NAMALWA (cell line): ENCODE results near the gene ANKRD9.

Experiments used
- DNase-seq: peaks from one replicate; pipeline ENCODE4 v3.0.0-alpha.2; 2015; ENCODE audit warnings: low spot score

The ANKRD9 gene

DNA sequence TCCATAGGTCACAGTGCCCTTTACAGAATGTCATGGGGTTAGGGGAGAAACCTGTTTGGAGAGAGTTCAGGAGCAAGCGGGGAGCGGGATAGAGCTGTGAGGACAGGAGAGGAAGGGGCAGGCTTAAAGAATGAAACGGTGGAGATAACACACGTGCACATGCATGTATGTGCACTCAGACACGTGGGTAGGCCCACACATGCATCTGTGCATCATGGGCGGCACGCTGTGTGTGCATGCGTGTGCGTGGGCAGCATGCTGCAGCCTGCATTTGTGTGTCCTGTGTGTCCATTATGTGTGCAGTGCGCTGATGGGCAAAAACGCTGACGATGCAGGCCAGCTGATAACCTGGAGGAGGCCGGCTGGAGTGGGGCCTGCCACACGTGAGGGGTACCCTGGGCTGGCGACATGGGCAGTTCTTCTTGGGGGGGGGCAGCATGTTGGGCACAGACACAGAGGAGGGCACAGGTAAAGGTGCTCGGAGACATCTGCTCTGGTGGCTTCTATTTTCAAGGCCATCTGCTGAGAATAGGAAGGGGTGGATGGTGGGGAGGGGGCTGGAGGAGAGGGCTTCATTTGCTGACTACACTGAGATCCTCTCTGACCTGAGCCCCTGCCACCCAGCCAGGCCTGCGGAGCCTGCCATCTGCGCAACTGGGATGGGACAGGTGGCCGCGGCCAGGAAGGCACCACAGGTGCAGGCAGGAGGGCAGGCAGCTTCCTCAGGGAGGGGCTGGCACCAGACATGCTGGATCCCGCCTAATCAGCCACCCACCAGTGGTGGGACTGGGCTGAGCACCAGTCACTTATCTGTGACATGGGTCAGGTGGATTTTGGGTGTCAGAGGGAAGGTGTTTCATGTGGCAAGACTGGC is 4.6 kb upstream of the ANKRD9 start:
- DNase-seq: no peak

DNA sequence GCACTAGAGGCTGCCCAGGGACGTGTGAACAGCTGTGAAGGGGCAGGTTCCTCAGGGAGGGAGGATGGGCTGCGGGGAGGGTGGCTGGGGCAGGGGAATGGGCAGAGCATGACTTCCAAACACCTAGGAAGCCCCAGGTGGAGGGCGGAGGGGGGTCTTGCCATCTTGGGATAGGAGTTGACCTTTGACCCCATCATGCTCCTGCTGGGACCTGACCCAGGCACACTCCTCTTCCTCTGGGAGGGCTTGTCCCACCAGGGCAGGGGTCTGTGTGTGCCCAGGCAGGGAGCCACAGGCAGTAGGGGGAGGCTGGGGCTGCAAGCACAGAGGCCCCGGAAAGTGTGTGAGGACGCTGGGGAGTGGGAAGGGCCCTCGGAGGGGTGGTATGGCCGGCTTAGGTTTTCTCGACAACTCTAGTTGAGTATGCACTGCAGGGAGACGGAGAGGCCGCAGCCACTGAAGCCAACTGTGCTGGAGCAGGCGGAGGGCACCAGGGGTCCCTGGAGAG is 3.3 kb upstream of the ANKRD9 start:
- no peak for DNase-seq

DNA sequence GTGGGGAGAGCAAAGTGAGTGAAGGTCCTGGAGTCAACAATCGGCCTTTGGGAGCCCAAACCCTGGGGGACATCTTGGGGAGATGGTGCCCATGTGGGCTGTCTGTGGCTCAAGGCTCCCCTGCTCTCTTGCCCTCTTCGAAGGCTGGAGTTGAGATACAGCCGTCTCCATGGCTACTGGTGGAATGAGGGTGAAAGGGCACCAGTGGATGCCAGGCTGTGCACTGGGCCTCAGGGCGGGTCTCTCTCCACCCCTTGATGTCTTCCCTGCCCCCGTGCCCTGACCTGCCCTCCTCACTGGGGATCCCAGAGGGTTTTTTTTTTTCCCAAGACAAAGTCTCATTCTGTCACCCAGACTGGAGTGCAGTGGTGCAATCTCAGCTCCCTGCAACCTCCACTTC is 2.0 kb upstream of the ANKRD9 start:
- DNase-seq: no peak

DNA sequence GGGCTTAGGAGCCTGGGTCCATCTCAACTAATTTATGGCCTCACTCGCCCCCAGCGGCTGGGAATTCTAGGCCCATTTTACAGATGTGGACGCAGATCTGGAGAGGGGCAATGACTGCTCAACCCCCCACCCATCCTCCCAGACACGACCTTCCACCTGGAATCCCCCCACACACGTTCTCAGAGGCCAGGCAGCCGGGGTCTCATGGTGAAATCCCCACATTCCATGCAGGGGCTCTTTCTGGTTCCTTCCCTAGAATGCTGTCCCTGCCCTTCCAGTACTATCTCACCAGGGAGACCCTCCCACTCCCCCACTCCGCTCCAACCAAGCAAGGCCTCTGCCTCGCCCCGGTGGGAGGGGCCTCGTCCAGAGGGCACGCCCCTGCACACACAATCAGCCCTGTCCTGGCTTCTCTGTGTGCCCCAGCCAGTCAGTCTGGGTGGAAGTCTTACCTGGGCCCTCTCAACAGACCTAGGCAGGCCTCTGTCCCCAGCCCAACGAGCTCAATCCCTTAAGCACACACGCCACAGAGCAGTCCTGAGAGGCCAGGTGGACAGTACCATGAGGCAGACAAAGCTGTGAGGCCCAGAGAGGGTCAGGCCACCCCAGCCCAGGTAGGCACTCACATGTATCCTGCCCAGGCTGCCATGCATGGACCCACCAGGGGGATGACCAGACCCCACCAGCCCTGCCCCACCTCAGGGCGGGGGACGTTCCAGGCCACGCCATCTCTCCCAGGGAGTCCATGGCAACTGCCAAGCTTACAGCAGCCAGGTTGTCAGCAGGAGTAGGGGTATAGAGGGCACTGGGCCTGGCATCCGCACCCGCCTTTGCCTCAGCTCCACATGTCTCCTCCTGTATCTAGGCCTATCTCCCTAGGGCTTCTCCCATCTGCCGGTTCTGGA is 1.3 kb upstream of the ANKRD9 start:
- peak; percentile 52 for DNase-seq

DNA sequence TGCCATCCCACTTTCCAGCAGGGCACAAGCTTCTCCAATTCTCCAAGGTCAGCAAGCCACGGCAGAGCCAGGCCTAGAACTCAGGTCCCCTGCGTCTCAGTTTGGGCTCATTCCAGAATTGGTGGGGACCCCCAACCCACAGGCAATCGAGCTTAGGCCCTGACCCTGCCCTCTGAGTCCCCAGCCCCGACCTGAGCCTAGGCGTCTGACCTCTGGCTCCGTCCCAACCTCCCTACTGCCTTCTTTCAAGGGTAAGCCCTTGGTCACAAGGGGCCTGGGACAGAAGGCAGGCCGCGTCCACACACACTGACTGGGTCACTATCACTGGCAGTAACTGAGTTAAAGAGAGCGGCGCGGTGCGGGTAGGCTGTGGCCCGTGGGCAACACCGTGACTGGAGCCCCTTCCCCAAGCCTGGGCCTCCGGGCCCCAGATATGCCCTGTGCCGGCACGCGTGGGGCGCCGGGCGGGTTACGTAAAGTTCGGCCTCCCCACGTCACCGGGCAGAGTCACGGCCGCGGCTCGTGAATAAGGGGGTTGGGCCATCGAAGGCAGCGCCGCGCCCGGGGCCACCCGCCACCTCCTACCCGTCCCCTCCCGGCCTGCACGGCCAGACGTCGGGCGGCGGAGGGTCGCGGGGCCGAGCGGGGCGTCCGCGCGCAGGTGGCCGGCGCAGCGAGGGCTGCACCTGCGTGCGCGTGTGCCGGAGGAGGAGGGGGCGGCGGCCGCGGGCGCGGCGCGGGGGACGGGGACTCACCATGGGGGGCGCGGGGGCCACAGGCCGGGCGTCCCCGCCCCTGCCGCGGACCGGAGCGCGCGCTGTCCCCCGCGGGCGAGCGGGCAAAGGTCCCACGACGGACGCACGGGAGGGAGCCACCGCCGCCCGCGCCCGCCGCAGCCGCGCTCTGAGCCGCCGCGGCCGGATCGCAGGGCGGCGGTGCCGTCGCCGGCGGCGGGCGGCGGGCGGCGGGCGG is 516 bp downstream of the ANKRD9 start:
- no peak for DNase-seq

DNA sequence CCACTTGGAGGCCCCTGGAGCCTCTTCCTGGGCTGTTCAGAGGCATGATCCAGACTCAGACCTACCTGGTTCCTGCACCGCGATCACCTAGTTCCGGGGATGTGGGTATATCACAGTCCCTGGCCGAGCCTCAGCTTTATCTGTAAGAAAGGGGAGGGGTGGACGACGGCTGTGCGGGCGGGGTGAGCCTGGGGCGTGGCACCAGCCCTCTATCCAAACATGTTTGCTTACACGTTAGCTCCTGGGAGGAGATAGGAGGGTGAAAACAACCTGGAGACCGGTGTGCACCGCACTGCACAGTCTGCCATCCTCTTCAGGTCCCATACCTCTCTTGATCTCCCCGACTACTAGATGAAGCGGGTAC is 1.2 kb downstream of the ANKRD9 start:
- DNase-seq: no peak

DNA sequence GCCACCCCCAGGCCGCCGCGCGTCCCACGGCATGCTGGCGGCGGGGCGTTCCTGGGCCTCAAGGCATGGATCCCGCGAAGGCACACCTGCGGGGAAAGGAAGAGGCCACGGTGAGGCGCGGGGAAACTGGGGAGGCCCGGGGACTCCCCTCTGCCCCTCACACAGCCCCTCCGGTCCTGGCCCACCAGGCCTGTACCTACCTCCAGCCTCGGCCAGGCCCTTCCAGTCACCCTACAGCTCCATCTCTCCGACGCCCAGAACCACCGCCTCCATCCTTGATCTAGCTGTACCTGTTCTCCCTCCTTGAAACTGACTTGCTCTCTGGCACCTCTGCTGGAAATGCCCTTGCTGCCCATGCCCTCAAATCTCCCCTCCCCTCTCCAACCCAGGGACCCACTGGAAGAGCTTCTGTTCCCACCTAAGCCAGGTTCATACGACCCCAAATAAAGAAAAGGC is 1.7 kb downstream of the ANKRD9 start:
- no peak for DNase-seq

DNA sequence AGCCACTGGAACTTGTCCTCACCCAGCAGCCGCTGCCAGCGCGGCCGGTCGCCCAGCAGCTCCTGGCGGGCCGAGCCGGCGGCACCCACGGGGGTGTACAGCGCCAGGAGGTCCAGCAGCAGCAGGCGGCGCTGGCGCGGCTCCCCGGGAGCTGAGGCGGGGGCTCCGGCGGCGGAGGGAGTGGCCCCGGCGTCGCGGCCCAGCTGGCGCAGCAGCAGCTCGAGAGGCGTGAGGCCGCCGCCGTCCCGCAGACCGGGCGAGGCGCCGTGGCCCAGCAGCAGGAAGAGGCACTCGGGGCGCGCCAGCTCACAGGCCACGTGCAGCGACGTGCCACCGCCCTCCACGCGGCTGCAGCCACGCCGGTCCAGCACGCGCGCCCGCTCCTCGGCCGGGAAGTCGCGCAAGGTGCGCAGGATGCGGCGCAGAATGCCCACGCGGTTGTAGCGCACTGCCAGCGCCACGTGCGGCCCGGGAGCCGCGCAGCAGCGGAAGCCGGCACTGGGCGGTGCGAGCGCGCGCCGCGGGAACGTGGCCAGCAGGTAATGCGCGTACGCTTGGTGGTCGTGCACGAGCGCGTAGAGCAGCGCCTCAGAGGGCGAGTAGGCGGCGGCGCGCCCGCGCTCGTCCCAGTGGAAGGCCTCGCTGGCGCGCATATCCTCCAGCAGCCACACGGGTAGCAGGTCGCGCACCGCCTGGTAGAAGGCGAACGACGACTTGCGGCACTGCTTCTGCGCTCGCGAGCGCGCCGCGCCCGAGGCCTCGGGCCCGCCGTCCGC is 2.3 kb downstream of the ANKRD9 start:
- no peak for DNase-seq

DNA sequence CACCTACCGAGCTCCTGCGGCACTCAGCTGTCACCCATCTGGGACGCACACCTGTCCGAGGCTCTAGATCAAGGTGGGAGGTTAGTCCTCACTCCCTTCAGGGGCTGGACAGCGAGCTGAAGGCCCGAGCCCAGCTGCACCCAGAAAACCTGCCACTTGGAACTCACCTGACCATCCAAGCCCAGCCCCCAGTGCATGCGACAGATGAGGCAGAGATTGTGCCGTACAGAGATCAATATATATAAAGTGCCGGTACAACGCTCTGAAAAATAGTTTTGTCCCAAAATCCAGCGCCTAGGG is 3.0 kb downstream of the ANKRD9 start:
- DNase-seq: no peak

DNA sequence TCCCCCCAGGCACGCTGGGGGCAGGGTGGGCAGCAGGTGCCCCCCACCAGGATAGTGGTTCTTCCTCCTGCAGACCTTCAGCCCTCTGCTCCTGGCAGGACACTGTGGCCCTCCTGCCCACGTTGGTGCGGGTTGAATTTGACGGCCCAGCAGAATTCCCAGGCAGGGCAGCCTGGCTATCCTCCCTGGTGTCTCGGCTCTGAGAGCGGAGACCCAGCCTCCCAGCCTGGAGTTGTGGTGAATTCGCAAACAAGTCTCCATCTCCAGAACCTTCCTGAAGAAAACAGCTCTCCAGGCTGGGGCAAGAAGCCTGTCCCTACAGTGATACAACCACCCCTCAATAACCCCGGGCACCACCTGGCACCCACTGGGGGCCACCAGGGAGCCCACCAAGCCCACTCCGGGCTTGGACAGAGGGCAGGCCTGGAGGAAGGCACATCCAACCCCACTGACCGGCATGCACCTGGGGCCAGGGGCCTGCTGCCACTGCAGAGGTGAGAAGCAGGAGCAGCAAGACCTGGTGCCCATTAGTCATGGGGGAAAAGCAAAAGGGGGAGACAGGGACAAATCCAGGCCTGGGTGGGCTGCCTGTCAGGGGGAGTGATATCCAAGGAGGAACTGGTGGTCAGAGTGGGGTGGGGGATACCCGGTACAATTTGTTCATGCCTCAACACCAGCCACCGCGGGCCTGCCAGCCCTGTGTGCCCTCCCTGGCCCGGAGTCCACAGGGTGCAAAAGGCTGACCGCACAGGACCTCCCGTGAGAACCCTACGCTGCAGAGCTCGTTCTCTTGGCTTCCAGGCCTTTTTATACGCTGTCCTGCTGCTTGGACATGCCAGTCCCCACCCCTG is 3.6 kb downstream of the ANKRD9 start:
- no peak for DNase-seq

DNA sequence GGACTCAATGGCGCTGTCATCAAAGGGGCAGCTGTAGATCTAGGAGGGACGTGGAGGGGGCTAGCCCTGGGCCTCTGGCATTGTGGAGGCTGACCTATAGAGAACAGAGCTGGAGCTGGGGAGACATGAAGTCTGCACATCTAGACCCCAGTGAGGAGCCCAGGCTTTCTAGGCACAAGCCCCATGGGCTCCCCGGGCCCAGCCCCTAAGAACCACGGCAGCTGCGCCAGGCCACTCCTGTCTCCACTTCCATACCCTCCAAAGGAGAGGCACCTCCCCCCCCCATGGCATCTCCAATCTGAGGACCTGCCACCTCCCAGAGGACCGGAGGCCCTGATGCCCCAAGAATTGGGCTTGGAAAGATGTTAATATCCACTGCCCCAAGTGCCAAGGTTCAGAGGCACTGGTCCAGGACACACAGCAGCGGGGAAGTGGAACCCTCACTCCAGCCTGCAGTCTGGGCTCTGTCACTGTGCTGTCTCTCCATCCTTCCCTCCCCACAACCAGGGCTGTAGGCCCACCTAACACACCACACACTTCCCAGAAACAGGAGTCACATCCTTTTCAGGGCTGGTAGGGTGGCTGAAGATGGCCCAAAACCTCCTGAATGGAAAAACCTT is 4.5 kb downstream of the ANKRD9 start:
- DNase-seq: no peak

DNA sequence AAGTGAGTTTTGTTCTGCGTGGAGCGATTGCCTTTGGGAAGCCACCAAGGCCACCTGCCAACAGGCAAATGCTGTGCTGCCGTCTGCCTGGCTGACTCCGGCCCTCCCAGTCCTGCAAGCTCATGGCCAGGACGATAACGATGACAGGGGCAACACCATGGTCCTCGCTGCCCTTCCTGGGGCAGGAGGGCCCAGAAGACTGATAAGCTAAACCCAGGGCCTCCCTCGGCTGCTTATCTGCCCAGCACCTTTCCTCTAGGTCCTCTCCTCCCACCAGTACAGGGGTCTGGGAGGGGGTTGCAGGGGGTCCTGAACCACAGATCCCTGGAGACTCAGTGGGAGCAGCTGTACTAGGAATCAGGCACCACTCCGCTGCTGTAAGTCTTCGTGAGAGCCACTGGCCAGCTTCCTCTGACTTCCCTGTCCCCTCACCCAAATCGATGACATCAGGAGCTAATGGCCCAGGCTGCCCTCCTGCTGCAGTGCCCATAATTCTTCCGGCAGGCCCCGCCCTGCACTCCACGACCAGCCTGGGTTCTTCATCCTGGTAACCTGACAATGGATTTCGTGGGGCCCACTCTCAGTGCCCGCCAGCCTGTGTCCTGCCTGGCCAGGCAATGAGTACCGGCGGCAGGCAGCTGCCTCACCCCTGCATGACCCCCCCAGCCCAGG is 5.1 kb downstream of the ANKRD9 start:
- no peak for DNase-seq

DNA sequence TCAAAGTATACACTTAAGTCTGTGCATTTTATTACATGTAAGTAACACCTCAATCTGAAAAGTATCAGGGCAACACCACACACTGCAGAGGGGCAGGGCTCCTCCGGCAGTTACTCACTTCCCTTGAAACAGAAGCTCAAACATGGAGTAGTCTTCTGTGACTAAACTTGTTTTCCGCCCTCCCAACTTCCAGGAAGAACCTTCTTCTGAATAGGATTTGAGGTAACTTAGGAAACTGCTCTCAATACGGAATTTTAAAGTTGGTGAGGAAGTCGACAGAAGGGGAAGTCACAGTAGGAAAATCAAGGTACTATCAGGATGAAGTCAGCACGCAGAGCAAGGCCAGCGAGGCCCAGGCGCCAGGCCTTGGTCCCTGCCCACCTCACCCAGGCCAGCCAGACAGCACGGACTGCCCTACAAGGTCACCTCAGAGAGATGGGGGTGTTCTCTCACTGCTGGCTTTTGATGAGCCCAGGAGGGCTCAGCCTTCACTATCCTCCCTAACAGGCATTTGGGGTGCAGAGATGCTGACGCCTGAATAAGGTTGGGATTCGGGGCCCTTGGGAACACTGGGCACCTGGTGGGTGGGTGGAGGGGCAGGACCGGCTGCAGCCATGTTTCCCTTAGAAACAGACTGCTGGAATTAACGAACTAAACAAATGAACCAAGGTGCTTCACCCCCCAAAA is 5.8 kb downstream of the ANKRD9 start:
- no peak for DNase-seq

DNA sequence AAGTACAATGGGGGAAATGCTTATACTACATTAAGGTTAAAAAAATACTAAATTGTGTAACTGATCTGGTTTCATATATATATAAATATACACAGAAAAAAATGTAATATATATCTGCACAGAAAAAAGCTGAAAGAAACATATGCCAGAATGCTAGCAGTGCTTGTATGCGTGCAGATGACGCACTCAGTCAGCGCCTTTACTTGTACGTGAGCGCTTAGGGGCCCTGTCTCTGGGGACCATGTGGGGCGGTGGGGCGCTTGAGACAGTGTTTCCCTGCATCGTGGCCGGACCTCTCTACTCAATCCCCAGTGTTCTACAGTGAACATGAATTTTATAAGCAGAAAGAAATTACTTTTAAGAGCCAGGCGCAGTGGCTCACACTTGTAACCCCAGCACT is 7.0 kb downstream of the ANKRD9 start:
- DNase-seq: no peak

DNA sequence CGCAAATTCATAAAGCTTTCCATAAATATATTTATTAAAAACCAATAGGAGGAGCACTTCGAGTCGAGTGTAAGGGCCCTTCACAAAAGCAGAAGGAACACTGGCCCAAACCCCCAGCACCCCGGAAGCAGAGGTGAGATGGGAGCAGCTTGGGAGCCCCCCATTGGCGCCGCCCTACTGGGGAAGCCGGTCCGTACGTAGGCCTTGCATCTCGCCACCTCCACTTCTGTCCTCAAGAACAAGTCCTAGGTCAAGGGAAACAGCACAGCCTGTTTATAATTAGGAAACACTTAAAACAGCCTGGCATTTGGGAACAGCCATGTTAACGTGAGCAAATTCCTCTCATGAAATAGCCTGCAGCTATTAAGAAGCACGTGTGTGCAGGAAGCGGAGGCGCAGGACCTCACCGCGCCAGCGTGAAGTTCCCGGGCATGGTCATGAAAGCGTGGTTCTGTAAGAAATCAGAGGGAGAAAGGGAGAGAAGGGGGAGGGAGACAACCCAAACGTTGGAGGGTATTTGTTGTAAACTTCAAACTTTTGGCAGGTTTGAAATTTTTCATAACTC is 7.7 kb downstream of the ANKRD9 start:
- no peak for DNase-seq

DNA sequence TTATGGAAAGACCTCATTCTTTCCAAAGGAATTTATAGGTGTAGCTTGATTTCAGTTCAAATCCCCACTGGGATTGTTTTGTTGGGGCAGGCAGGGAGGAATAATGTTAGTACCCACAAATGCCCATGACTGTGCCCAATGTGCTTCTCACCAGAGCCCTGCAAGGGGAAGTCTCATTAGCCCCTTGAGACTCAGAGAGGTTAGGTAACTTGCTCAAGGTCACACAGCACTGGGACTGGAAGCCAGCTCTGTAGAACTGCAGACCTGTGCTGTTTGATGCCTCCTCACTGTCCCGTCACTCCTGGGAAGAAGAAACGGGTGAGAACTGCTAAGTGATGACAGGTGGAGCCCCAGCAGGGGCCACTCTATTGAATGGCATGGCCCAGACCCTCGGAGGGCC is 8.9 kb downstream of the ANKRD9 start:
- no peak for DNase-seq

DNA sequence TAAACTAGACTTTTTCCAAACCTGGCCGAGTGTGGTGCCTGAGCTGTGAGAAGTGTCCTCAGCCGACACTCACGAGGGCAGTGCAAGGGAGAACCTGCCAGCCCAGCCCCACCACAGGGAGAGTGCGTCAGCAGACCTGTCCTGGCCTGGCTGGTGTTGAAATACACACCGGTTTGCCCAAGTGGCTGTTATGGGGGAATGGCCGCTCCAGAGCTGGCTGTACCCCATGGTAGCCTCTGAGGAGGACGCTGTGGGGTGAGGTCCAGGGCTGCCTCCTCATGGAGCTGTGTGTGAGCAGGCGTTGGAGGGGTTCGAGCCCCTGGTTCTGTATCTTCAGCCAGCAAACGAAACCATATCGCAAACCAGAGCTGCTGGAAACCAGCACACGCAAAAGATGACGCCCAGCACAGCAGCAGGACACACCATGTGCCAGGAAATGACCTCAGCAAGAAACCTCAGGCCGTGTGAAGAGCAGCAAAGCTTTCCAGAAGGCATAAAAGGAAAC is 9.4 kb downstream of the ANKRD9 start:
- DNase-seq: no peak
